Neural cell (in vitro differentiated cells): ENCODE measurements around the gene PPP1CA. TPM values are rescaled to one million over a fixed set of nuclear protein-coding genes. Genes with fewer than 3 reads are reported as not detected.

Experiments used
- H2AFZ ChIP-seq: fragments of 200-600, 300-800 bp; sonication (generic), shearing (Covaris generic); 2 replicates; pipeline ENCODE4 v1.6.0; 2014; ENCODE audit warnings: low read depth, mild to moderate bottlenecking, antibody characterized with exemption, low read length, moderate library complexity
- H3F3A ChIP-seq: fragments of 200-600 bp; shearing (Covaris generic); 2 replicates; pipeline ENCODE4 v1.6.1; 2016; ENCODE audit warnings: mild to moderate bottlenecking, moderate library complexity, mixed read lengths, antibody characterized with exemption, low read length; ENCODE audit not compliant: insufficient read depth, poor library complexity, severe bottlenecking
- H3K27ac ChIP-seq: fragments of 200-600, 300-800 bp; sonication (generic), shearing (Covaris generic); 2 replicates; pipeline ENCODE4 v1.5.1; 2014; ENCODE audit warnings: mild to moderate bottlenecking, low read length, moderate library complexity
- H3K27me3 ChIP-seq: fragments of 300-800, 200-600 bp; sonication (generic), shearing (Covaris generic); 2 replicates; pipeline ENCODE4 v1.6.0; 2014; ENCODE audit warnings: mild to moderate bottlenecking, low read depth, low read length, moderate library complexity; ENCODE audit not compliant: insufficient read depth
- H3K36me3 ChIP-seq: fragments of 300-800, 200-600 bp; sonication (generic), shearing (Covaris generic); 2 replicates; pipeline ENCODE4 v1.5.1; 2014; ENCODE audit warnings: mild to moderate bottlenecking, antibody characterized with exemption, low read length, moderate library complexity; ENCODE audit not compliant: insufficient read depth
- H3K4me2 ChIP-seq: fragments of 300-800, 200-600 bp; sonication (generic), shearing (Covaris generic); 2 replicates; pipeline ENCODE4 v1.6.0; 2014; ENCODE audit warnings: mild to moderate bottlenecking, low read length
- H3K4me3 ChIP-seq: fragments of 300-800, 200-600 bp; sonication (generic), shearing (Covaris generic); 2 replicates; pipeline ENCODE4 v1.5.1; 2014; ENCODE audit warnings: mild to moderate bottlenecking, low read length, moderate library complexity
- H3K79me2 ChIP-seq: fragments of 200-600 bp; shearing (Covaris generic); replicated peaks from 2 replicates; pipeline ENCODE4 v1.6.0; 2014; ENCODE audit warnings: mild to moderate bottlenecking, low read length, moderate library complexity; ENCODE audit not compliant: insufficient read depth
- H3K9ac ChIP-seq: fragments of 300-800, 200-600 bp; sonication (generic), shearing (Covaris generic); 2 replicates; pipeline ENCODE4 v1.6.1; 2016; ENCODE audit warnings: mild to moderate bottlenecking, low read length, mixed read lengths
- H3K9me2 ChIP-seq: fragments of 200-600 bp; shearing (Covaris generic); 2 replicates; pipeline ENCODE4 v1.6.1; 2016; ENCODE audit warnings: mild to moderate bottlenecking, low read length, mixed read lengths; ENCODE audit not compliant: insufficient read depth
- H3K9me3 ChIP-seq: fragments of 200-600, 300-800 bp; sonication (generic), shearing (Covaris generic); 2 replicates; pipeline ENCODE4 v1.6.1; 2016; ENCODE audit warnings: mild to moderate bottlenecking, mixed run types, low read length, moderate library complexity, mixed read lengths
- H4K20me1 ChIP-seq: fragments of 200-600 bp; shearing (Covaris generic); 2 replicates; pipeline ENCODE4 v1.6.1; 2016; ENCODE audit warnings: mild to moderate bottlenecking, mixed run types; ENCODE audit not compliant: insufficient read depth
- EZH2 ChIP-seq: fragments of 200-600, 300-800 bp; shearing (Covaris generic), sonication (generic); IDR thresholded peaks from 2 replicates; pipeline ENCODE4 v1.6.1; 2014; ENCODE audit warnings: antibody characterized with exemption, low read length, borderline replicate concordance, mild to moderate bottlenecking; ENCODE audit not compliant: insufficient read depth, poor library complexity, severe bottlenecking
- POLR2AphosphoS5 ChIP-seq: IDR thresholded peaks from 2 replicates; pipeline ENCODE4 v1.6.1; 2012
- RAD21 ChIP-seq: fragments of 450-650 bp; conservative IDR thresholded peaks from 2 replicates; pipeline ENCODE4 v1.6.1; 2014; ENCODE audit warnings: antibody characterized with exemption, mild to moderate bottlenecking, moderate library complexity
- SMC3 ChIP-seq: fragments of 450-650 bp; conservative IDR thresholded peaks from 2 replicates; pipeline ENCODE4 v1.6.1; 2014; ENCODE audit warnings: antibody characterized with exemption, mild to moderate bottlenecking, moderate library complexity; ENCODE audit not compliant: poor library complexity
- TAF1 ChIP-seq: IDR thresholded peaks from 2 replicates; pipeline ENCODE4 v1.6.1; 2012; ENCODE audit warnings: low read depth
- polyA plus RNA-seq: library from polyadenylated mRNA; depleted of rRNA; stranded (reverse); fragments of >200 nt; gene quantifications from 2 replicates; pipeline ENCODE4 v1.2.3, GENCODE V29; 2014
- TF ChIP-seq, protein P1 (sequence below): fragments of 450-650 bp; IDR thresholded peaks from 2 replicates; pipeline ENCODE4 v1.5.1; 2014; ENCODE audit warnings: antibody characterized with exemption, mild to moderate bottlenecking, moderate library complexity; ENCODE audit not compliant: poor library complexity, severe bottlenecking
- TF ChIP-seq, protein P2 (sequence below): IDR thresholded peaks from 2 replicates; pipeline ENCODE4 v1.6.1; 2012; ENCODE audit warnings: borderline replicate concordance

PPP1CA gene
- polyA plus RNA-seq, 1 donor from 2014 or later = 106 TPM

DNA sequence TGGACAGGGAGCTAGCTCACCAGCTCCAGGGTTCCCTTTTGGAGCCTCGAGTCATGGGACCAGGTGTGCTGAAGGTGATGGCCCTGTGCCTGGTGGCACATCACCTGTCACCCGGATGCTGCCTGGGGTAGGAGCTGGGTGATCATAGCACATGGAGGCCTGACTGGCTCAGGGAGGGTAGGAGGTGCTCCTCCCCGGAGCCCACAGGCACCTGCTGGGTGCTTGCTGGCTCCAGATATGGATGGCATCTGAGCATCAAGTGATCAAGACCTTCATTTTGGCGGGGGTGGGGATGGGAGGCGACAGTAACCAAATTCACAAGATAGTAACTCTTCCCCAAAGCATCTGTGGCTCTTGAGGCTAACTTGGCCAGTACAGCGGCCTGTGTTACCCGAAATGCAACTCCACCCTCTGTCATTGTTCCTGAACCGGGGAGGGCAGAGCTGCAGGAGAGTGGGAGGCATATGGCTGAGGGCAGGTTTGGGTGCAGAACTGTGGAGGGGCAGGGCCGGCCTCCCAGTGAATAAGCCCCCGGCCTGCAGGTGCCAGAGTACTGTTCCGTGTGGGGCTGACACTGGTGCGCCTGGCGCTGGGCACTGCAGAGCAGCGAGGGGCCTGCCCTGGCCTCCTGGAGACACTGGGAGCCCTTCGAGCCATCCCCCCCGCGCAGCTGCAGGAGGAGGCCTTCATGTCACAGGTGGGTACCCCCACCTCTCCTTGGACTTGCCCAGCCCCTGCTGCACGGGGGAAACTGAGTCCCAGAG lies 7.0 kb upstream of the PPP1CA start:
- H2AFZ ChIP-seq = no peak overlapping the region
- no peaks in the 10 kb centered on the region for H3K9me2 ChIP-seq
- H4K20me1 ChIP-seq = no peaks in the 10 kb centered on the region
- no peak overlapping the region for H3K27ac ChIP-seq
- no peaks in the 10 kb centered on the region for H3K27me3 ChIP-seq
- H3K9me3 ChIP-seq = no peaks in the 10 kb centered on the region
- H3K79me2 ChIP-seq = no peaks in the 10 kb centered on the region
- H3K9ac ChIP-seq = no peak overlapping the region
- H3K4me2 ChIP-seq = no peak overlapping the region
- no peaks in the 10 kb centered on the region for H3F3A ChIP-seq
- H3K4me3 ChIP-seq = no peak overlapping the region
- H3K36me3 ChIP-seq = no peaks in the 10 kb centered on the region
- no peak for TF ChIP-seq RAD21
- TF ChIP-seq, protein P1, sequence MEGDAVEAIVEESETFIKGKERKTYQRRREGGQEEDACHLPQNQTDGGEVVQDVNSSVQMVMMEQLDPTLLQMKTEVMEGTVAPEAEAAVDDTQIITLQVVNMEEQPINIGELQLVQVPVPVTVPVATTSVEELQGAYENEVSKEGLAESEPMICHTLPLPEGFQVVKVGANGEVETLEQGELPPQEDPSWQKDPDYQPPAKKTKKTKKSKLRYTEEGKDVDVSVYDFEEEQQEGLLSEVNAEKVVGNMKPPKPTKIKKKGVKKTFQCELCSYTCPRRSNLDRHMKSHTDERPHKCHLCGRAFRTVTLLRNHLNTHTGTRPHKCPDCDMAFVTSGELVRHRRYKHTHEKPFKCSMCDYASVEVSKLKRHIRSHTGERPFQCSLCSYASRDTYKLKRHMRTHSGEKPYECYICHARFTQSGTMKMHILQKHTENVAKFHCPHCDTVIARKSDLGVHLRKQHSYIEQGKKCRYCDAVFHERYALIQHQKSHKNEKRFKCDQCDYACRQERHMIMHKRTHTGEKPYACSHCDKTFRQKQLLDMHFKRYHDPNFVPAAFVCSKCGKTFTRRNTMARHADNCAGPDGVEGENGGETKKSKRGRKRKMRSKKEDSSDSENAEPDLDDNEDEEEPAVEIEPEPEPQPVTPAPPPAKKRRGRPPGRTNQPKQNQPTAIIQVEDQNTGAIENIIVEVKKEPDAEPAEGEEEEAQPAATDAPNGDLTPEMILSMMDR = no peak

DNA sequence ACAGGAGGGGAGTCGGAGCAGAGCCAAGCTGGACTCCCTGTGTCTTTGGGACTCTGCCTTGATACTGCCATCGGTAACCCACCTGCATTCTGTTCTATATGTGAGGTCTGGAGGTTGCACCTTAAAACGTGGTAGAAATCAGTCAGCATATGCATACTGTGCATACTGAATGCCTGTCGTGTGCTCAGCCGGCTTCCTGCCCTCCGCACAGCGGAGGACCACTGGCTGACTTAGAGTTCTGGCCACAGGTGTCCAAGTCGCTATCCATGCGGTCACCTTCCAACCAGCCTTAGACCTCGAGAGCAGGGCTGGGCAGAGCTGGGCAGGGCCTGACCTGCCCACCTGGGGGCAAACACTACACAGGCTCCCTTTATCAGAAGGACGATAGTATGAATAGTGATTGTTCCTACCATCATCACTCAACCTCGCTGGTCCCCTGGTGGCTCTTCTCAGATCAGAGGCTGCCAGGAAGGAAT lies 6.1 kb upstream of the PPP1CA start:
- Histone ChIP-seq H3K36me3 (no peaks in the 10 kb centered on the region), H3K9me3 (no peaks in the 10 kb centered on the region), H3K4me3 (no peak overlapping the region), H3K79me2 (no peaks in the 10 kb centered on the region), H3K27ac (no peak overlapping the region), H3K9ac (no peak overlapping the region), H3K9me2 (no peaks in the 10 kb centered on the region), H3K4me2 (no peak overlapping the region), H3K27me3 (no peaks in the 10 kb centered on the region), H4K20me1 (no peaks in the 10 kb centered on the region), H3F3A (no peaks in the 10 kb centered on the region), H2AFZ (no peak overlapping the region)
- TF ChIP-seq POLR2AphosphoS5 (no peak), EZH2 (no peak), TAF1 (no peak), RAD21 (no peak), SMC3 (no peak)
- TF ChIP-seq, protein P1 = no peak
- TF ChIP-seq, protein P2, sequence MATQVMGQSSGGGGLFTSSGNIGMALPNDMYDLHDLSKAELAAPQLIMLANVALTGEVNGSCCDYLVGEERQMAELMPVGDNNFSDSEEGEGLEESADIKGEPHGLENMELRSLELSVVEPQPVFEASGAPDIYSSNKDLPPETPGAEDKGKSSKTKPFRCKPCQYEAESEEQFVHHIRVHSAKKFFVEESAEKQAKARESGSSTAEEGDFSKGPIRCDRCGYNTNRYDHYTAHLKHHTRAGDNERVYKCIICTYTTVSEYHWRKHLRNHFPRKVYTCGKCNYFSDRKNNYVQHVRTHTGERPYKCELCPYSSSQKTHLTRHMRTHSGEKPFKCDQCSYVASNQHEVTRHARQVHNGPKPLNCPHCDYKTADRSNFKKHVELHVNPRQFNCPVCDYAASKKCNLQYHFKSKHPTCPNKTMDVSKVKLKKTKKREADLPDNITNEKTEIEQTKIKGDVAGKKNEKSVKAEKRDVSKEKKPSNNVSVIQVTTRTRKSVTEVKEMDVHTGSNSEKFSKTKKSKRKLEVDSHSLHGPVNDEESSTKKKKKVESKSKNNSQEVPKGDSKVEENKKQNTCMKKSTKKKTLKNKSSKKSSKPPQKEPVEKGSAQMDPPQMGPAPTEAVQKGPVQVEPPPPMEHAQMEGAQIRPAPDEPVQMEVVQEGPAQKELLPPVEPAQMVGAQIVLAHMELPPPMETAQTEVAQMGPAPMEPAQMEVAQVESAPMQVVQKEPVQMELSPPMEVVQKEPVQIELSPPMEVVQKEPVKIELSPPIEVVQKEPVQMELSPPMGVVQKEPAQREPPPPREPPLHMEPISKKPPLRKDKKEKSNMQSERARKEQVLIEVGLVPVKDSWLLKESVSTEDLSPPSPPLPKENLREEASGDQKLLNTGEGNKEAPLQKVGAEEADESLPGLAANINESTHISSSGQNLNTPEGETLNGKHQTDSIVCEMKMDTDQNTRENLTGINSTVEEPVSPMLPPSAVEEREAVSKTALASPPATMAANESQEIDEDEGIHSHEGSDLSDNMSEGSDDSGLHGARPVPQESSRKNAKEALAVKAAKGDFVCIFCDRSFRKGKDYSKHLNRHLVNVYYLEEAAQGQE = no peak
